CD4-positive, alpha-beta T cell treated with Interleukin-21 for 1 hour (primary cell): ENCODE data around the gene GPD1L.
"Not testable (repeated sequence)": the region's sequence is repeated elsewhere in the genome, so short reads cannot be mapped to it uniquely, and the experiment has no call there.

Experiments
- DNase-seq: peaks from one replicate; pipeline ENCODE4 v3.0.0-alpha.2; 2020

GPD1L gene

DNA sequence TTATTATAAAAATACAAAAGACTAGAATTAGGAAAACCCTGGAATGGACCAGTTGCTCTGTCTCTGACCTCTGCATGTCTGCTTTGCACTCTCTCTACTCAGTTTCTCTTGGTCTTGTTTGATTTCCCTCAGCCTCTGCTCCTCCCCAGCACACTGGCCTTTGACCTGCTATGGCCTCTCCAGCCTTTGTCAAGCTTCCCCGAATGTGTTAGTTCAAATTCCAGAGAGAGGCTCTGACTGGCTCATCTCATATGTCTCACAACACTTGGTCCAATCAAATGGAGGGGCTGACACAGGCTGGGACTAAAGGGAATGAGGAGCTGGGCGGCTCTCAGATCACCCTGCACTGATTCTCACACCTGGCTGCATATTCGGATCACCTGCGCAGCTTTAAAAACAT lies 79.7 kb downstream of the GPD1L start:
- DNase-seq = no peak

DNA sequence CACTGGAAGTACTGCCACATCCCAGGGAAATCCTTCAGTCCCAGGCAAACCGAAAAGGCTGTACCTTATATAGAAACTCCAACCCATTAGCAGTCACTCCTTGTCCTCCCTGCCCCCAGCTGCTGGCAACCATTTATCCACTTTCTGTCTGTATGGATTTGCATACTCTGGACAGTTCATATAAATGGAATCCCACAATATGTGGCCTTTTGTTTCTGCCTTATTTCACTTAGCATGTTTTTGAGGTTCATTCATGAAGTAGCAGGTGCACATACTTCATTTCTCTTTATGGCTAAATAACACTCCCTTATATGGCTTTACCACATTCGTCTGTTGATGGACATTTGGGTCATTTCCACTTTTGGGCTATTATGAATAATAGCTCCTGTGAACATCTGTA lies 80.5 kb downstream of the GPD1L start:
- DNase-seq = no peak

GRCh38 chr3:32189693-32190092 lies 83.3 kb downstream of the GPD1L start:
- DNase-seq = no peak

DNA sequence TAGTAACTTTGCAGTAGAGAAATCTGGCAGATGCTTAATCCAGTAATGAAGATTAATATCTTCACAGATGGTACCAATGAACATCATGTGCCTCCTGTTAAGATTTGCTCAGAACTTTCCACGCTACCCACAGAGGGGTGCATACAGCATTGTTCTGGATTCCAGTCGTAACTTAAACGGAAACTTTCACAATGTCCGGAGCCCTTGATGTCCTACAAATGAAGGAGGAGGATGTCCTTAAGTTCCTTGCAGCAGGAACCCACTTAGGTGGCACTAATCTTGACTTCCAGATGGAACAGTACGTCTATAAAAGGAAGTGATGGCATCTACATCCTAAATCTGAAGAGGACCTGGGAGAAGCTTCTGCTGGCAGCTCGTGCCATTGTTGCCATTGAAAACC lies 84.1 kb downstream of the GPD1L start:
- DNase-seq = not testable (repeated sequence)

GRCh38 chr3:32193101-32193500 lies 86.7 kb downstream of the GPD1L start:
- no peak for DNase-seq

GRCh38 chr3:32194653-32195052 lies 88.2 kb downstream of the GPD1L start:
- DNase-seq = no peak

DNA sequence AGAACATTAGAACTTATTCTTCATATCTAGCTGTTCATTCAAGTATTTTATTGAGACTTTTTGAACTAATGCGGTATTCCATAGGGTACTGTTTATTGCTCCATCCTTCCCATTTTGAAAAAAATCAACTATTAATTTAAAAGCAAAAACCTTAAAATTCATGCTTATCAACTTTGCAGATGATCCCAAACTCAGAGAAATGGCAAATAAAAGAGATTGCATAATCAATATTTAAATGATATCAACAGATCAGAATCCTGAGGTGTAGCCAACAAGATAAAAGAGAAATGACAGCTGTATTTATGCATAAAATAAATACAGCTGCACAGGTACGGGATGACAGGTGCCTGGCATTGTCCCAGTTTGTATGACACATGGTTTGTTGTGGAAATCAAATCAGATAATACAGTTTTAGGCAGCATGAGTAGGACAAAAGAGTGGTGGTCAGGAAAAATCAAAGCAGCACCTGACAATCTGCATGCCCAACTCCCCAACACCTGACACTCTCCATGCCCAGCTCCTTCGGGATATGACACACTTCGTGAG lies 89.6 kb downstream of the GPD1L start:
- DNase-seq = no peak

DNA sequence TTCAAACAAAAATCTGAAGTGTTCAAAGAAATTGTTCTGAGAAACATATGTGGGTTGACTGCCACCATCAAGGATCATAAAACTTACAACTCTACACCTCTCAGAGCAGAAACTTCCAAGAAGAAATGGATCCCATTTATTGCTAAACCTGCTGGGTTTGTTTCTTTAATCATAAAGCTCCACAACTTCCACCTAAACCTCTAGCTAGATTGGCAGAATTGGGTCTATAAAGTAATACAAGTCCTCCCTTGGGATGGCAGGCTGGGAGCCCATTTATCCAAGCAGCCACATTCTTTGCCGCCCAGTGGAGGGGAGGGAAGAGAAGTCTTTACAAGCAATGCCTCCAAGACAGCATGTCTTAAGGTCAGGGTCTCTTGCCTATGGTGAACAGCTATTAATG lies 91.6 kb downstream of the GPD1L start:
- no peak for DNase-seq

GRCh38 chr3:32198714-32199113 lies 92.3 kb downstream of the GPD1L start:
- no peak for DNase-seq

- DNase-seq = no peak
These were observed 94.1 kb downstream of the GPD1L start for GRCh38 chr3:32200490-32200889.

GRCh38 chr3:32200992-32201758 lies 94.8 kb downstream of the GPD1L start:
- DNase-seq = no peak

DNA sequence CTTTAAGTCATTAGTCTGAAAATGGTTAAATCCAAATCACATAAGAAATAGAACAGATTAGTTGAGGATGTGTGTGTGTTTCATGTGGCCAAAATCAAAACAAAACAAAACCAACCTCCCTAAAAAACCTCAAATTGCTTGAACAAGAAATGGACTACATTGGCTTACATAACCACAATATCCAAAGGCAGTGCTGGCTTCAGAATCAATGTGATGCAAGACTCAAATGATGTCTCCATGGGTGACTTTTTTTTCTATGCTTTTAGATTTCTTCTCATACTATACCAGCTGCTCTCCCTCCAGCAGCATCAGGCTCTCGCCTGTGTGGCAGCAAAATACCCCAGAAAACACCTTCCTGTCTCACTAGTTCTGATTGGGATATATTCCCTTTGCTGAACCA lies 96.1 kb downstream of the GPD1L start:
- DNase-seq = no peak

- no peak for DNase-seq
These were observed 97.4 kb downstream of the GPD1L start for GRCh38 chr3:32203854-32204253.

- no peak for DNase-seq
These were observed 102.0 kb downstream of the GPD1L start for GRCh38 chr3:32208447-32208846.

DNA sequence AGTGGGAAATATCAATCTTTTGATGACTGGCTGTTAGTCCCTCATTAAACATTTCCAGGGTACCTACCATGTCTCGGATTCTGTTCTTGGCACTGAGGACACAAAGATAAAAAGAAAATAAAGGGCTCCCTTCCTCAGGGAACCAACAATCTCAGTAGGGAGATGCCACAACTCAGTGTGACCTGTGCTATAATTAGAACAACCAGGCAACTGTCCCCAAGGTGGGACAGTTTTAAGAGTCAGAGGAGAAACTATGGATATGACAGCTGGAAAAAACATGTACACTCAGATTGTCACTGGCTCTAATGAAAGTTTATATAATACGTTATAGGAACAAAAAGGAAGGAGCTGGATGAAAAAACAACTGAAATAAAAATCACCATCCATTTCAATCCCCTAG lies 108.8 kb downstream of the GPD1L start:
- DNase-seq = no peak

- DNase-seq = no peak
These were observed 109.9 kb downstream of the GPD1L start for GRCh38 chr3:32216172-32216783.

GRCh38 chr3:32217339-32217738 lies 110.9 kb downstream of the GPD1L start:
- no peak for DNase-seq
